NCI-H446 (cell line): Measurements from ENCODE around the gene PBRM1.

Experiments used
- DNase-seq, 2 experiments: peaks; one replicate each; lab custom pipeline; 2025; lab: John Stamatoyannopoulos, UW

Gene PBRM1

DNA sequence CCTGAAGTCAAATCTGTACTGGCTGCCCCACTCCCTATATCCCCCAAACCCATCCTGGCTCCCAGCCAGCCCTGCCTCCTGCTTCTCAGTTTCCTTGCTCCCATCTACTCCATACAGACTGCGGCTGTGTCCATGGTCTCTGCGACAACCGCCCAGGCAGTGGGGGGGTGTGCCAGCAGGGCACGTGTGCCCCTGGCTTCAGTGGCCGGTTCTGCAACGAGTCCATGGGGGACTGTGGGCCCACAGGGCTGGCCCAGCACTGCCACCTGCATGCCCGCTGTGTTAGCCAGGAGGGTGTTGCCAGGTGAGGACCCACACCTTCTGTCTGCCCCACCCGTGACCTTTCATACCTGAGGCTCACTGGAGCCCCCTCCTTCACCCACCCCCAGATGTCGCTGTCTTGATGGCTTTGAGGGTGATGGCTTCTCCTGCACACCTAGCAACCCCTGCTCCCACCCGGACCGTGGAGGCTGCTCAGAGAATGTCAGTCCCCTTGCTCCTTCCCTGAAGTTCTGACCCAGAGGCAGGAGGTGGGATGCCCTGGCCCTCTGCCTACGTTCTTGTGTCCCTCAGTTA lies 175.9 kb downstream of the PBRM1 start:
- no peak for DNase-seq

DNA sequence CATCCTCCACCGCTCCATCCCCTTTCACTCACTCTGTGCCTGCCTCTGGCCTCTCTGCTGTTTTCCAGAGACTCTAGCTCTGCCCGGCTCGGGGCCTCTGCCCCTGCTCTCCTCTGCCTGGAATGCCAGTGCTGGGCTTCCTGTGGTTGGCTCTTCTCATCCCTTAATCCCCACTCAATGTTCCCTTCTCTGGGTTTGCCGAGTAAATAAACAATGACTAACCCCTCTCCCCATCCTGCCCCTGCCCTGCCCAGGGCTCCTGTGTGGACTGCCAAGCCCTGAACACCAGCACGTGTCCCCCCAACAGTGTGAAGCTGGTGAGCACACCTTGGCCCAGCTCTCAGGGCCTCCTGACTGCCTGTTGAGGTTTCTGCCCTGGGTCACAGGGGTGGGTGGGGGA lies 178.4 kb downstream of the PBRM1 start:
- DNase-seq: no peak

DNA sequence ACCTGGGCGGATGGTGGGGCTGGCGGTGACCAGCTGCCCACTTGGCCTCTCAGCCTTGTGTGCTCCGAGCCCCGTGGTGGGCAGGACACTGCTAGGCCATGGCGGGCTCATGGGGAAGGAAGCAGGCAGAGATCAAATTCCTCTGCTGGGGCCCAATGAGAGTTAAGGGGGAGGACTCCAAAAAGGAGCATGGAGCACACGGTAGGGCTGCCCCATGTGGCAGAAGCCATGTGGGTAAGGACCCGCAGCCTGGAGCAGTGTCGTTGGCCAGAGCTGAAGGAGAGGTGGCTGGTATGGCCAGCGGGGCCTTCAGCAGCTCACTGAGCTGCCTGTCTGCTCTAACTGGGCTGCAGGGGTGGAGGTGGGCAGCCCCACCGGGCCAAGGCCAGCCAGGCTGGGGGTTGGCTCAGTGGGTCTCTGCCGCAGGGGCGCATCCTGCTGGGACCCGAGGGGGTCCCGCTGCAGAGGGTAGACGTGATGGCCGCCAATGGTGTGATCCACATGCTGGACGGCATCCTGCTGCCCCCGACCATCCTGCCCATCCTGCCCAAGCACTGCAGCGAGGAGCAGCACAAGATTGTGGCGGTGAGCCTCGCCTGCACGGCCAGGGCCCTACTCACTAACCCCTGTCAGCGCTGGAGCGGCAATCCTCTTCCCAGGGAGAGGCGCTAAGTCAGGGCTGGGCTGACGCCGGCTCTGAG lies 179.3 kb downstream of the PBRM1 start:
- no peak for DNase-seq

DNA sequence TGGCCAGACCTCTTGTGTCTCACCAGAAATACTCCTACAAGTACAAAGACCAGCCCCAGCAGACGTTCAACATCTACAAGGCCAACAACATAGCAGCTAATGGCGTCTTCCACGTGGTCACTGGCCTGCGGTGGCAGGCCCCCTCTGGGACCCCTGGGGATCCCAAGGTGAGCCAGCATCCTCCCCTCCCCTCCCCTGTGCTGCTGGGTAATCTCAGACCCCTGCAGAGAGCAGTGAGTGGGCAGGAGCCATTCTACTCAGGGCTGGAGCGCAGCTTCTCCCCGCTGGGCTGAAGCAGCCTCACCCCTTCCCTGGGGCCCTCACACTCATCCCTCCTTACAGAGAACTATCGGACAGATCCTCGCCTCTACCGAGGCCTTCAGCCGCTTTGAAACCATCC lies 180.7 kb downstream of the PBRM1 start:
- DNase-seq: no peak

DNA sequence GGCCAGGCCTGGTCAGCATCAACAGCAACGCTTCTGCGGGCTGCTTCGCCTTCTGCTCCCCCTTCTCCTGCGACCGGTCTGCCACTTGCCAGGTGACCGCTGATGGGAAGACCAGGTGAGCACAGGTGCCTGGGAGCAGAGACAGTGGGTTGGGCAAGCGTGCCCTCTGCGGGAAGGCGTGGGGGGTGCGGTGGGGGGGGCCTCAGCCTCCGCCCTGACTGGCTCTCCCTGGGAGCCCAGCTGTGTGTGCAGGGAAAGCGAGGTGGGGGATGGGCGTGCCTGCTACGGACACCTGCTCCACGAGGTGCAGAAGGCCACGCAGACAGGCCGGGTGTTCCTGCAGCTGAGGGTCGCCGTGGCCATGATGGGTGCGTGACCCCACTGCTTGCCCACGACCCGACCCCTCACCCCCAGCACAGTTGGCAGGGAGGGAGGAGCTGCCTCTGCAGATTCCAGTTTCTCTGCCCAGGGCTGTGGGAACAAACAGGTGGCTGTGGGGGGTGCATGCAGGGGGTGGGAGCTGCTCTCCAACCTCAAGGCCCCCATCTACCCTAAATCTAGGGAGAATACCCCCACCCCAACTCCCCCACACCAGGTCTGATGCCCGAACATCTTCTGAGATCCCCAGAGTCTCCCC lies 181.8 kb downstream of the PBRM1 start:
- no peak for DNase-seq

DNA sequence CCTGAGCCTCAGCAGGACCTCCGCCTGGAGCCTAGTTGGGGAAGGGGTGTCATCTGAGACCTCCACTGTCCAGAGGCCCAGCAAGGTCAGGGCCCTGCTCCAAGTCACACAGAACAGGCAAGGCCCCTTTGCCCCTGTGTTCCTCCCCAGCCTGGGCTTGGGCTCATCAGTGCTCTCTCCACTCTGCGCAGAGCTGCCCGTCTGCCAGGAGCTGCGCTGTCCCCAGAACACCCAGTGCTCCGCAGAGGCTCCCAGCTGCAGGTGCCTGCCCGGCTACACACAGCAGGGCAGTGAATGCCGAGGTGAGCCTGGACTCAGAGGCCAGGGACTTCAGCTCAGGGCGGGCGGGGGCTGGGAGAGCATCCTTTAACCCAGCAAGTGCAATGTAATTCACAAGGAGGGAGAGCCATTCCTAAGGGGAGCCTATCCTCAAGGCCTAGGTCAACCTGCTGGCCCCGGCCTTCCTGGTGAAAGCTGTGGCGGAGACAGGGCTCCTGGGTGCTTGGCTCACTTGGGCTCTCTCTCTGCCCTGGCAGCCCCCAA lies 182.8 kb downstream of the PBRM1 start:
- no peak for DNase-seq

DNA sequence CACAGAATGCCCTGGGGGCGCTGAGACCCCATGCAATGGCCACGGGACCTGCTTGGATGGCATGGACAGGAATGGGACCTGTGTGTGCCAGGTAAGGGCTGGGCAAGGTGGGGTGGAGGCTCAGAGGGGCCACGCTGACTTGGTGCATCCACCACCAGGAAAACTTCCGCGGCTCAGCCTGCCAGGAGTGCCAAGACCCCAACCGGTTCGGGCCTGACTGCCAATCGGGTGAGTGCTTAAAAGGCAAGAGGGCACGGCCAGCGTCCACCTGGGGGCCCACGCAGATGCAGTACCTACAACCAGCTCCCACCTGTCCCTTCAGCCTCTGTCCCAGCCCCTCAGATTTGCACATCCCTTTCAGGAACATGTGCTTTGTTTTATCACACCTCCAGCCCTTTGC lies 183.7 kb downstream of the PBRM1 start:
- no peak for DNase-seq

DNA sequence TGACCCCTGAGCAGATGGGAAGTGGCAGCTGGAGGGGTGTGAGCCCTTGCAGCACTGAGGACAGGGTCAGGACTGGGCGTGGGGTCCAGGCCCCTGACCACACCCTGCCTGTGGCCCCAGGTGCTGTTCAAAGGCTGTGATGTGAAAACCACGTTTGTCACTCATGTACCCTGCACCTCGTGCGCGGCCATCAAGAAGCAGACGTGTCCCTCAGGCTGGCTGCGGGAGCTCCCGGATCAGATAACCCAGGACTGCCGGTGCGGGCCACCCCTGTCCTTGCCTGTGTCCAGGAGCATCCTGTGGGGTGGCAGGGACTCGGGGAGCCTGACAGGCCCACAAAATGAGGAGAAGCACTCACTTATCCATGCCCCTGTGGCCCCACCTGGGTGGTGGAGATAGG lies 184.7 kb downstream of the PBRM1 start:
- no peak for DNase-seq

DNA sequence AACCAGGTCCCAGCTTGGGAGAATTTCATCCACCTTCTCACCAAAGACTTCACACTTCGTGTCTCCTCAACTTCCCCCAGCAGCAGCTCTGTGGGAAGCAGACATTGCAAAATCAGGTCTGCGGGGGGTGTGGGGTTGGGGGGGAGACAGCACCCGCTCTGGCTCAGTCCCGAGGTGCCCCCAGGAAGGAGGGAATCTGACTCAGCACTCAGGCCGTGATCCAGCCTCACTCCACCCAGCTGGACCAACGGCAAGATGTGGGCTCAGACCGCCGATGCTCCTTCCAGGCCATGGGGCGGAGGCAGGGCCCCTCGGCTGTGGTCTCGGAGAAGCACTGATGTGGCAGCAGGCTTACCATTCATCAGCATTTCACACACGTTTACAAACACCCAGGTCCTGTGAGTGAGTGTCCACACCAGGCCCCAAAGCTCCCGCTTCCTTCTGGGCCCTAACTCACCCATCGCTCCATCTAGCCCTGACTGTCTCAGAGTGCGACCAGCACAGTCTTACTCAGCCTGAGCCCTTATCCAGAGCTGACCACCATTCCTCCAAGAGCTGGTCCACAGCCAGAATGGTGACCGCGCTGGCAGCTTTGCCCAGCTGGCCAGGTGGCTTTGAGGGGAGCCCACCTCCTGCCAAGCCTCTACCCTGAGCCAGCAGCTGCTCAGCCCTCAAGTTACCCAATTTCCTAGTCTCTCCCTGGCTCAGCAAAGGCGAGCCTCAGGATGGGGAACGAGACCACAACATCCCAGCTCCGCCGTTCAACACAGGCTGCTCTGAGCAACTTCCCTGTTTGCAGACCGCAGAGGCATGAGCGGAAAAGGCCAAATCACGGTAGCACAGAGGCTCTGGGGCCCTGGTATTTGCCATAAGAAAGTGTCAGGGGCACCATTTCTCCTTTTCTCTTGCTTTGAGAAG lies 187.3 kb downstream of the PBRM1 start:
- DNase-seq: no peak

DNA sequence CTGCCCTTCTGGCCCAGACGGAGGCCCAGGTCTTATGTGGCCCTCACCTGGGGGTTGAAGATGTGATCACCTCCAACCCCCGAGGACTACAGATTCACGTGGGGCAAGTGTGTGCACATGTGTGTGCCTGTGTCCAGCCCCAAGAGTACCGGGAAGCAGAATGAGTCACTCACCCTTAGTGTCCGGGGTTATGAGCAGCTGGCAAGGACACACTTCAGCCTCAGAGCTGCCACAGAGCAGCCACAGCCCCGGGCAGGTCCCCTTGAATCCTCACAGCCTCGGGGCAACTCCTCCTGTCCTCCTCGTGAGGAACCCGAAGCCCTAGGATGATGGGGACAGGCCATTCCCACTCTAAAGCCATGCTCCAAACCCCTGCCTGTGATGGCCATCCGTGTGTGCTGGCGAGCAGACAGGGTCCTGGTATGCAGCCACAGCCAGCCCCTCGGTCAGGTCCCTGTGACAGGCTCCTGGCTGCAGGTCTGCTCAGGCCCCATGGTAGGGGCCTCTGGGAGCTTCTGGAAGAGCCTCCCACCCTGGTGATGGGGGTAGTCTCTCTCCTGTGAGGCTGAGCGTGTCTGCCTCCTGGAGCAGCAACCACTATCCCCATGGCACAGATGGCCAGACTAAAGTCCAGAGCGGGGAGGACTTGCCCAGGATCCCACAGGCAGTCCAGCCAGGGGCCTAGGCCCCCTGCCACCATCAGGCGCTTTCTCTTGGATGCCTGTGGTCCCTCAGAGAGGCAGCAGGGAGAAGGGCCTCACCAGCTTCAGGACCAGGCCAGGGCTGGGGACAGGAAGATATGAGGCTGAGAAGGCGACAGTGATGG lies 189.7 kb downstream of the PBRM1 start:
- no peak for DNase-seq
